Liver (tissue), 9 donors: ENCODE results near the gene TLE5. TPM values are rescaled to one million over a fixed set of nuclear protein-coding genes. Genes with fewer than 3 reads are reported as not detected.

Source experiments
- DNase-seq: peaks from one replicate; pipeline ENCODE4 v3.0.0-alpha.2; 2017; ENCODE audit warnings: low spot score
- H3K27ac ChIP-seq, 2 donors: one replicate each; pipeline ENCODE4 v1.7.0; 2013; ENCODE audit warnings: inconsistent platforms in 2 of 2, low read length in 2 of 2, control low read depth in 1 of 2, low read depth in 1 of 2, mild to moderate bottlenecking in 1 of 2
- H3K27me3 ChIP-seq, 4 donors: one replicate each; pipeline versions ENCODE4 v1.6.1 to v1.7.0; 2013; ENCODE audit warnings: low read length in 3 of 4, inconsistent platforms in 1 of 4, mild to moderate bottlenecking in 1 of 4, moderate library complexity in 1 of 4; ENCODE audit not compliant: control insufficient read depth in 4 of 4, insufficient read depth in 4 of 4
- H3K36me3 ChIP-seq, 4 donors: one replicate each; pipeline versions ENCODE4 v1.6.1 to v1.7.0; 2013; ENCODE audit warnings: low read length in 3 of 4, mild to moderate bottlenecking in 3 of 4, low read depth in 1 of 4, moderate library complexity in 1 of 4; ENCODE audit not compliant: control insufficient read depth in 4 of 4, insufficient read depth in 3 of 4
- H3K4me1 ChIP-seq, 4 donors: one replicate each; pipeline versions ENCODE4 v1.6.1 to v1.7.0; 2013; ENCODE audit warnings: low read length in 3 of 4, mild to moderate bottlenecking in 3 of 4, moderate library complexity in 1 of 4; ENCODE audit not compliant: control insufficient read depth in 4 of 4, insufficient read depth in 4 of 4
- H3K4me3 ChIP-seq, 3 donors: one replicate each; pipeline versions ENCODE4 v1.6.1 to v1.7.0; 2013; ENCODE audit warnings: low read length in 3 of 3, control low read depth in 1 of 3, low read depth in 1 of 3, mild to moderate bottlenecking in 1 of 3
- H3K9ac ChIP-seq, 2 donors: one replicate each; pipeline ENCODE4 v1.7.0; 2013; ENCODE audit warnings: low read length in 2 of 2, mild to moderate bottlenecking in 2 of 2, moderate library complexity in 2 of 2, control low read depth in 1 of 2, low read depth in 1 of 2
- H3K9me3 ChIP-seq, 4 donors: one replicate each; pipeline versions ENCODE4 v1.6.1 to v1.7.0; 2013; ENCODE audit warnings: low read length in 3 of 4; ENCODE audit not compliant: control insufficient read depth in 4 of 4
- EGR1 ChIP-seq, 2 donors: IDR thresholded peaks; 2 replicates each; pipeline ENCODE4 v1.6.1; 2016 to 2018; ENCODE audit warnings: antibody characterized with exemption in 2 of 2, low read depth in 2 of 2
- FOXA1 ChIP-seq: IDR thresholded peaks from 2 replicates; pipeline ENCODE4 v1.6.1; 2016; ENCODE audit warnings: antibody characterized with exemption
- FOXA2 ChIP-seq: IDR thresholded peaks from 2 replicates; pipeline ENCODE4 v1.6.1; 2016; ENCODE audit warnings: antibody characterized with exemption
- GABPA ChIP-seq, 2 donors: IDR thresholded peaks in 1 of 2; conservative IDR thresholded peaks in 1 of 2; 2 replicates each; pipeline ENCODE4 v1.6.1; 2016; ENCODE audit warnings: antibody characterized with exemption in 2 of 2, mild to moderate bottlenecking in 1 of 2, moderate library complexity in 1 of 2
- HNF4A ChIP-seq, 2 donors: conservative IDR thresholded peaks; 2 replicates each; pipeline ENCODE4 v1.6.1; 2016; ENCODE audit warnings: antibody characterized with exemption in 2 of 2, mild to moderate bottlenecking in 2 of 2
- HNF4G ChIP-seq: IDR thresholded peaks from 2 replicates; pipeline ENCODE4 v1.6.1; 2016; ENCODE audit warnings: antibody characterized with exemption
- JUND ChIP-seq, 2 donors: IDR thresholded peaks; 2 replicates each; pipeline ENCODE4 v1.6.1; 2016; ENCODE audit warnings: antibody characterized with exemption in 2 of 2
- NR2F2 ChIP-seq: IDR thresholded peaks from 2 replicates; pipeline ENCODE4 v1.6.1; 2016; ENCODE audit warnings: antibody characterized with exemption
- RAD21 ChIP-seq, 2 donors: IDR thresholded peaks; 2 replicates each; pipeline ENCODE4 v1.6.1; 2016; ENCODE audit warnings: antibody characterized with exemption in 2 of 2, mild to moderate bottlenecking in 2 of 2
- RXRA ChIP-seq, 2 donors: IDR thresholded peaks; 2 replicates each; pipeline ENCODE4 v1.6.1; 2017 to 2018; ENCODE audit warnings: antibody characterized with exemption in 2 of 2, mild to moderate bottlenecking in 1 of 2
- SP1 ChIP-seq: IDR thresholded peaks from 2 replicates; pipeline ENCODE4 v1.6.1; 2018; ENCODE audit warnings: antibody characterized with exemption, mild to moderate bottlenecking
- TAF1 ChIP-seq: conservative IDR thresholded peaks from 2 replicates; pipeline ENCODE4 v1.6.1; 2016; ENCODE audit warnings: antibody characterized with exemption, mild to moderate bottlenecking
- YY1 ChIP-seq: IDR thresholded peaks from 2 replicates; pipeline ENCODE4 v1.6.1; 2016; ENCODE audit warnings: antibody characterized with exemption, mild to moderate bottlenecking
- WGBS: extraction: QIAGEN DNeasy Blood & Tissue Kit; methylation state at CpG from one replicate; pipeline ENCODE4 v1.1.7; 2013; 5-methylcytosine and 5-hydroxymethylcytosine counted together
- polyA plus RNA-seq, 2 donors: library from polyadenylated mRNA; stranded (reverse) in 1 of 2; unstranded in 1 of 2; fragments of 200-250 nt in 1 of 2; fragments of >200 nt in 1 of 2; fragmentation: Nextera tagmentation in 1 of 2; extraction: Ambion mirVana in 1 of 2; gene quantifications; one replicate each; pipeline versions ENCODE4 v1.2.1 to v1.2.3, GENCODE V29; 2013 to 2015
- total RNA-seq, 2 donors: library from RNA; depleted of rRNA; stranded (reverse); fragments of >200 nt; gene quantifications; one replicate each; pipeline ENCODE4 v1.2.3, GENCODE V29; 2014
- TF ChIP-seq, protein P1 (sequence below): IDR thresholded peaks from 2 replicates; pipeline ENCODE4 v1.6.1; 2016; ENCODE audit warnings: antibody characterized with exemption
- TF ChIP-seq, protein P2 (sequence below): fragments of 150-350 bp; IDR thresholded peaks from 2 replicates; pipeline ENCODE4 v1.5.1; 2017; ENCODE audit warnings: improper control_type of control experiment, low read depth, low read length; ENCODE audit not compliant: missing input control
- TF ChIP-seq, protein P3 (sequence below): IDR thresholded peaks from 2 replicates; pipeline ENCODE4 v1.6.1; 2016; ENCODE audit warnings: antibody characterized with exemption
- TF ChIP-seq, protein P4 (sequence below): IDR thresholded peaks from 2 replicates; pipeline ENCODE4 v1.6.1; 2016; ENCODE audit warnings: antibody characterized with exemption
- TF ChIP-seq, protein P5 (sequence below): IDR thresholded peaks from 2 replicates; pipeline ENCODE4 v1.6.1; 2016; ENCODE audit warnings: antibody characterized with exemption, mild to moderate bottlenecking
- donor health status: healthy.
- donor health status: healthy.
- donor health status: healthy.
- donor health status: healthy.
- donor health status: healthy.

TLE5 gene
- total and polyA plus RNA-seq, 4 donors = 47.2 to 166 (median 54.9) TPM

DNA sequence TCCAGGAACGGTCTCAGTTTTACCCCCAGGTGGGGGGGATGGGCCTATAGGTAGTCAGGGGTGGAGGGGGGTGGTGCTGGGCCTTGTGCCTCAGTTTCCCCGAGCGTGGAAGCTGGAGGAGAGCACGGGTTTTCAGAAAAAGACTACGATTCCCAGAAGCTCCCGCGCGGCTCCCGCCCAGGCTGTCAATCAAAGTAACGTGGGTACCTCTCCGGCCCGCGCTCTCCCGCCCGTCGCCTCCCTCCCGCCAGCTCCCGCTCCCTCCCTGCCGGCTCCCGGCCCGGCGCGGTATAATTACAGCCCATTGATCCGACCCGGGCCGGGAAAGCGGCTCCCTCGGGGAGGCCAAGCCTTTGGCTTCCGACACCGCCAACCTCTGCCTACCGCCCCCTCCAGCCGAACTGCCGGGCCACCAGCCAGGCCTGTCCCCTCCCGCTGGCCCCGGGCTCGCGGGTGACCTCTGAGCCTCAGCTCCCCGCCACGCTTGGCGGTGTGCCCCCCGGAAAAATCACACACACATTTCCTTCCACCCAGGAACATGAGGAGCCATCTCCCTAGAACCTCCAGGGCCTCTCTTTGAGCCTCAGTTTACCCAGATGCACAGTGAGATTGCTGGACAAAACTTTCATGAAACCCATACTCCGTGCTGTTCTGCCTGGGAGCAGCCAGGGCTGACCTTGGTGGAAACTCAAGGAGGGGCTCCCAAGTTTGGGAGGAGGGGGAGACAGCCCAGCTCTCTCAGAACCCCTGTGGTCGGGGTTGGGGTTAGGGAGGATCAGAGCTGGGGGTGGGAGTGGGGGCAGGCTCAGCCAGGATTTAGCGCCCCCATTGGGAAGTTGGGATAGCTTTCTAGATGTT is 25.9 kb downstream of the TLE5 start:
- Histone ChIP-seq H3K36me3 (no peaks in the 10 kb centered on the region), H3K4me3 (peak overlapping the region; percentile 36 to 52 (median 49)), H3K9ac (peak overlapping the region; percentile 50 to 58), H3K9me3 (no peaks in the 10 kb centered on the region), H3K27ac (peak overlapping the region; percentile 88 to 95), H3K4me1 (peaks cover 14 to 40% (median 28%) of the 10 kb centered on the region in 4 donors), H3K27me3 (no peaks in the 10 kb centered on the region)
- 2% methylated on average over 44 of the region's 44 CpGs for WGBS
- peak; percentile 90 for DNase-seq
- TF ChIP-seq, protein P1, sequence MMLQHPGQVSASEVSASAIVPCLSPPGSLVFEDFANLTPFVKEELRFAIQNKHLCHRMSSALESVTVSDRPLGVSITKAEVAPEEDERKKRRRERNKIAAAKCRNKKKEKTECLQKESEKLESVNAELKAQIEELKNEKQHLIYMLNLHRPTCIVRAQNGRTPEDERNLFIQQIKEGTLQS = no peak
- TF ChIP-seq NR2F2 (peak; percentile 81), FOXA2 (no peak), TAF1 (peak; percentile 31), EGR1 (IDR thresholded peaks at IDR 0.05; ENCODE audit: low read depth in 2 of 2) (peak in 1 of 2 donors; percentile 82), RXRA (IDR thresholded peaks at IDR 0.05) (peak; percentile 37 to 62), HNF4A (conservative IDR thresholded peaks at IDR 0.05) (peak; percentile 31 to 62), HNF4G (peak; percentile 12), FOXA1 (peak; percentile 12), GABPA (IDR thresholded peaks at IDR 0.05 in 1 of 2, conservative IDR thresholded peaks at IDR 0.05 in 1 of 2) (peak in 1 of 2 donors; percentile 49), JUND (IDR thresholded peaks at IDR 0.05) (no peak), SP1 (peak; percentile 61), RAD21 (IDR thresholded peaks at IDR 0.05) (peak in 1 of 2 donors; percentile 46), YY1 (peak; percentile 32)
- TF ChIP-seq, protein P2, sequence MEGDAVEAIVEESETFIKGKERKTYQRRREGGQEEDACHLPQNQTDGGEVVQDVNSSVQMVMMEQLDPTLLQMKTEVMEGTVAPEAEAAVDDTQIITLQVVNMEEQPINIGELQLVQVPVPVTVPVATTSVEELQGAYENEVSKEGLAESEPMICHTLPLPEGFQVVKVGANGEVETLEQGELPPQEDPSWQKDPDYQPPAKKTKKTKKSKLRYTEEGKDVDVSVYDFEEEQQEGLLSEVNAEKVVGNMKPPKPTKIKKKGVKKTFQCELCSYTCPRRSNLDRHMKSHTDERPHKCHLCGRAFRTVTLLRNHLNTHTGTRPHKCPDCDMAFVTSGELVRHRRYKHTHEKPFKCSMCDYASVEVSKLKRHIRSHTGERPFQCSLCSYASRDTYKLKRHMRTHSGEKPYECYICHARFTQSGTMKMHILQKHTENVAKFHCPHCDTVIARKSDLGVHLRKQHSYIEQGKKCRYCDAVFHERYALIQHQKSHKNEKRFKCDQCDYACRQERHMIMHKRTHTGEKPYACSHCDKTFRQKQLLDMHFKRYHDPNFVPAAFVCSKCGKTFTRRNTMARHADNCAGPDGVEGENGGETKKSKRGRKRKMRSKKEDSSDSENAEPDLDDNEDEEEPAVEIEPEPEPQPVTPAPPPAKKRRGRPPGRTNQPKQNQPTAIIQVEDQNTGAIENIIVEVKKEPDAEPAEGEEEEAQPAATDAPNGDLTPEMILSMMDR = no peak
- TF ChIP-seq, protein P3, sequence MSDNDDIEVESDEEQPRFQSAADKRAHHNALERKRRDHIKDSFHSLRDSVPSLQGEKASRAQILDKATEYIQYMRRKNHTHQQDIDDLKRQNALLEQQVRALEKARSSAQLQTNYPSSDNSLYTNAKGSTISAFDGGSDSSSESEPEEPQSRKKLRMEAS = no peak
- TF ChIP-seq, protein P4, sequence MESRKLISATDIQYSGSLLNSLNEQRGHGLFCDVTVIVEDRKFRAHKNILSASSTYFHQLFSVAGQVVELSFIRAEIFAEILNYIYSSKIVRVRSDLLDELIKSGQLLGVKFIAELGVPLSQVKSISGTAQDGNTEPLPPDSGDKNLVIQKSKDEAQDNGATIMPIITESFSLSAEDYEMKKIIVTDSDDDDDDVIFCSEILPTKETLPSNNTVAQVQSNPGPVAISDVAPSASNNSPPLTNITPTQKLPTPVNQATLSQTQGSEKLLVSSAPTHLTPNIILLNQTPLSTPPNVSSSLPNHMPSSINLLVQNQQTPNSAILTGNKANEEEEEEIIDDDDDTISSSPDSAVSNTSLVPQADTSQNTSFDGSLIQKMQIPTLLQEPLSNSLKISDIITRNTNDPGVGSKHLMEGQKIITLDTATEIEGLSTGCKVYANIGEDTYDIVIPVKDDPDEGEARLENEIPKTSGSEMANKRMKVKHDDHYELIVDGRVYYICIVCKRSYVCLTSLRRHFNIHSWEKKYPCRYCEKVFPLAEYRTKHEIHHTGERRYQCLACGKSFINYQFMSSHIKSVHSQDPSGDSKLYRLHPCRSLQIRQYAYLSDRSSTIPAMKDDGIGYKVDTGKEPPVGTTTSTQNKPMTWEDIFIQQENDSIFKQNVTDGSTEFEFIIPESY = peak; percentile 18
- TF ChIP-seq, protein P5, sequence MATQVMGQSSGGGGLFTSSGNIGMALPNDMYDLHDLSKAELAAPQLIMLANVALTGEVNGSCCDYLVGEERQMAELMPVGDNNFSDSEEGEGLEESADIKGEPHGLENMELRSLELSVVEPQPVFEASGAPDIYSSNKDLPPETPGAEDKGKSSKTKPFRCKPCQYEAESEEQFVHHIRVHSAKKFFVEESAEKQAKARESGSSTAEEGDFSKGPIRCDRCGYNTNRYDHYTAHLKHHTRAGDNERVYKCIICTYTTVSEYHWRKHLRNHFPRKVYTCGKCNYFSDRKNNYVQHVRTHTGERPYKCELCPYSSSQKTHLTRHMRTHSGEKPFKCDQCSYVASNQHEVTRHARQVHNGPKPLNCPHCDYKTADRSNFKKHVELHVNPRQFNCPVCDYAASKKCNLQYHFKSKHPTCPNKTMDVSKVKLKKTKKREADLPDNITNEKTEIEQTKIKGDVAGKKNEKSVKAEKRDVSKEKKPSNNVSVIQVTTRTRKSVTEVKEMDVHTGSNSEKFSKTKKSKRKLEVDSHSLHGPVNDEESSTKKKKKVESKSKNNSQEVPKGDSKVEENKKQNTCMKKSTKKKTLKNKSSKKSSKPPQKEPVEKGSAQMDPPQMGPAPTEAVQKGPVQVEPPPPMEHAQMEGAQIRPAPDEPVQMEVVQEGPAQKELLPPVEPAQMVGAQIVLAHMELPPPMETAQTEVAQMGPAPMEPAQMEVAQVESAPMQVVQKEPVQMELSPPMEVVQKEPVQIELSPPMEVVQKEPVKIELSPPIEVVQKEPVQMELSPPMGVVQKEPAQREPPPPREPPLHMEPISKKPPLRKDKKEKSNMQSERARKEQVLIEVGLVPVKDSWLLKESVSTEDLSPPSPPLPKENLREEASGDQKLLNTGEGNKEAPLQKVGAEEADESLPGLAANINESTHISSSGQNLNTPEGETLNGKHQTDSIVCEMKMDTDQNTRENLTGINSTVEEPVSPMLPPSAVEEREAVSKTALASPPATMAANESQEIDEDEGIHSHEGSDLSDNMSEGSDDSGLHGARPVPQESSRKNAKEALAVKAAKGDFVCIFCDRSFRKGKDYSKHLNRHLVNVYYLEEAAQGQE = peak; percentile 50
